NCI-H146 (cell line): ENCODE data around the gene SOCS4.
"Not testable (repeated sequence)": the region's sequence is repeated elsewhere in the genome, so short reads cannot be mapped to it uniquely, and the experiment has no call there.

Source experiments
- DNase-seq: peaks from one replicate; lab custom pipeline; 2025; lab: John Stamatoyannopoulos, UW

The SOCS4 gene, protein sequence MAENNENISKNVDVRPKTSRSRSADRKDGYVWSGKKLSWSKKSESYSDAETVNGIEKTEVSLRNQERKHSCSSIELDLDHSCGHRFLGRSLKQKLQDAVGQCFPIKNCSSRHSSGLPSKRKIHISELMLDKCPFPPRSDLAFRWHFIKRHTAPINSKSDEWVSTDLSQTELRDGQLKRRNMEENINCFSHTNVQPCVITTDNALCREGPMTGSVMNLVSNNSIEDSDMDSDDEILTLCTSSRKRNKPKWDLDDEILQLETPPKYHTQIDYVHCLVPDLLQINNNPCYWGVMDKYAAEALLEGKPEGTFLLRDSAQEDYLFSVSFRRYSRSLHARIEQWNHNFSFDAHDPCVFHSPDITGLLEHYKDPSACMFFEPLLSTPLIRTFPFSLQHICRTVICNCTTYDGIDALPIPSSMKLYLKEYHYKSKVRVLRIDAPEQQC

DNA sequence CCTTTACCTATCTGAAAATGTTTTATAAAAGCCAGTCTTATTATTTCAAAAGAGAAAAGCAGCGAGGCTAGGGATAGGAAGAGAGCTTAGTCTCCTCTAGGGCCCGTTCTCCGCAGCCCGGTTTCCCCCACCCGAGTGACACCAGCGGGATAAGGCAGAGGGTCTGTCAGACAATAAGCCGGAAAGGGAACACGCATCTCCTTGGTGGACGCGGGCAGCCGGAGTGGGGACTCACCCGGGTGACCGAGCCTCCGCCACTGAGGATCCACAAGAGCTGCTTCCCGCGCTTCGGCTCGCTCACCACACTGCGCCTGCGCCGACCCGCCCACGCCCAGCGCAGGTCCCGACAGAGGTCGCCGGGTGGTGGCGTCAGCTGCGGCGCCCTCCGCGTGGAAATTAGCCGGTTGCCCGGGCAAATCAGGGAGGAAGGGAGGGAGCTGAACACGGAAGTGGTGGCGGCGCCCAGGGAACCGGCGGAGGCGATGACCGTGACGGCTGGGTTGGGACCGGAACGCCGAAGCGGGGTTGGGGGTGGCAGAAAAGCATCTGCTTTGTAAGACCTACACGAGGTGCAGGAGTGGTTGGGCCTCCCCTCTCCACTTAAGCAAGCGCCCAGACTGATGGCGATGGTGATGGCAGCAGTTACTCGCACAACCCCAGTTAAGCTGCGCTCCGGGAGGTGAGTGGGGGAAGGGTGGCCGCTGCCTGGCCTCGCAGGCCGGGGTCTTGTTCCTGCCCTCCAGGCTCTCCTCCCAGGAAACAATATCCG, at the start of gene SOCS4, which contains the start of gene WDHD1:
SOCS4 (plus strand) TSS at position 444 of the 769 bp plus-strand sequence. CDS start 15,806 bp downstream, outside the sequence.
WDHD1 (minus strand) TSS at position 307 of the 769 bp plus-strand sequence. CDS start 312 bp downstream, outside the sequence.
- DNase-seq = peak; percentile 95

DNA sequence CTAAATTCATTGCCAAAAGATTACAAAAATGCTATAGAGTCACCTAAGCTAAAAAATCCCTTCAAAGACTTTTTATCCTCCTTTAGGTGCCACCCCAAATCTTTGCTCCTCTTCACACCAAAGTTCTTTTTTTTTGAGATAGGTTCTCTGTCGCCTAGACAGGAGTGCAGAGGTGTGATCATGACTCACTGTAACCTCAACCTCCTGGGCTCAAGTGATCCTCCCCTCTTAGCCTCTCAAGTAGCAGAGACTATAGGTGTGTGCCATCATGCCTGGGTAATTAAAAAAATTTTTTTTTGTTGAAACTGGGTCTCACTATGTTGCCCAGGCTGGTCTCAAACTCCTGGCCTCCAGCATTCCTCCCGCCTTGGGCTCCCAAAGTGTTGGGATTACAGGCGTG, 48.0 kb upstream of the SOCS4 start:
- no peak for DNase-seq

DNA sequence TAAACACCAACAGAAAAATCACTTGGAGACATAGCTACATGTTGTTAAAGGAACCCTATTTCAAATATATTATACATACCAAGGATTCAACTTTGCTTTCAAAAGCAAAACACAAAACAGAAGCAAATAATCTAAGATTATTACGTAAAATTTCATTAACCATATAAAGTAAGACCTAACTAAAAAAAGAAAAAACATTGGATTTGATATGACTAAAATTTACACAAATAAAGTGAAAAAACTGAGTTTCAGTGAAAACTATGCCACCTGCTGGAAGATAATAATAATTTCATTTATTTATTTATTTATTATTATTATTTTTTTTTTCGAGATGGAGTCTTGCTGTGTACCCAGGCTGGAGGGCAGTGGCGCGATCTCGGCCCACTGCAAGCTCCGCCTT, 45.3 kb upstream of the SOCS4 start:
- no peak for DNase-seq

DNA sequence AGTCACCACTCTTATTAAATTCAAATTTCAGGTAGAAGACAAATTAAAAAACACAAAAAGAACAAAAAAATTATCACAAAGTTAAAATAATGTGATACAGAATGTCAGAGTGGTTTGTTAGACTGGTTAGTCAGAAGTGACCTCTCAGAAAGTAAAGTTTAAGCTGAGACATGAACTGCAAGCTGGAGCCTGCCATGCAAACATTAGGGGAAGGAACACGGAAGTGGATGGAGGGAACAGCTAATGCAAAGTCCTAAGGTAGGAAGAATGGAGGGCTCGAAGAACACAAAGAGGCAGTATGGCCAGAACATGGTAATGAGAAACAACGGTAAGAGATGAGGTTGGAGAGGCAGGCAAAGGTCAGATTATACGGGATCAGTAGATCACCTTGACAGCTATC, 41.9 kb upstream of the SOCS4 start:
- no peak for DNase-seq

DNA sequence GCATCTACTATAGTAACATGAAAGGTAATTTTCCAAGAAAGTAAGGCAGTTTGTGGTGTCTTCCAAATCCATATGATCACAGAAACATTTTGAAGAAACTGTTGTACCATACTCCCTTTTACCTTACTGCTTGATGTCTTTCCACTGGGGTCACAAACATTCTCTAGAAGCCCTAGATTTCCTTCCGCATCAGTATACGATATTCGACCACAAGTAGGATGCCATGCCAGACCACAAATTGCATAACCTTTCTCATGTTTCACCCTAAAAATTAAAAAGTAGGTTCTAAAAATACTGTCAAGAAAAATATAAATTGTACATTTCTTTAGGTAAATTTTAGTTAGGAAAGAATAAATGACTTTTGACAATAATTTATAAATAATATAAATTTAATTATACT, 26.7 kb upstream of the SOCS4 start:
- DNase-seq = no peak

DNA sequence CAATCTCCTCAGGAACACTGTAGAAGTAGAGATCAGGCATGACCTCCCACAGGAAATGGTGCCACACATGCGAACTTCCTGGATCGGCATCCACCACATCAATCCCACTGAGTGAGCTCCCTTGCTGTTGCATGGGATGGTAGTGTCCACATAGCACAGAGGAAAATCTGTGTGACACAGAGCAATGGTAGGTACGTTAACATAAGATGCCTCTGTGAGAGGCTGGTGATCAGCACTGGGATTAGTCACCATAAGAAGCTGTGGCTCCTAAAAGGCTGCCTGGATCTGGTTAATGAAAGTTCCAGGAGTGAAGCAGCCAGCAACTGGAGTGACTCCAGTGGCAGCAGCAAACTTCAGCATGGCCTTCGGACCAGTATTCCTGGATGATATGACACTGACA, 22.0 kb upstream of the SOCS4 start:
- DNase-seq = no peak

DNA sequence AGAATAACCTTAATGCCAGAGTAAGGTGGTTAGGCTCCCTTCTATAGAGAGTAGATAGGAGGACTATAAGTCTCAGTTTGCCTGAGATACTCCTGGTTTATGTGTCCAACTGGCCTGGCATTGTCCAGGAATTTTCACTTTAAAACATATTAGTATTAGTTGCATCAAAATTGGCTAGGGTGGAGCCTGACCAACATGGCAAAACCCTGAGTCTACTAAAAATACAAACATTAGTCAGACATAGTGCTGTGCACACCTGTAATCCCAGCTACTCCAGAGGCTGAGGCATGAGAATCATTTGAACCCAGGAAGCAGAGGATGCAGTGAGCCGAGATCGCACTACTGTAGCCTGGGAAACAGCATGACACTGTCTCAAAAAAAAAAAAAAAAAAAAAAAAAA, 12.0 kb upstream of the SOCS4 start:
- DNase-seq = no peak

DNA sequence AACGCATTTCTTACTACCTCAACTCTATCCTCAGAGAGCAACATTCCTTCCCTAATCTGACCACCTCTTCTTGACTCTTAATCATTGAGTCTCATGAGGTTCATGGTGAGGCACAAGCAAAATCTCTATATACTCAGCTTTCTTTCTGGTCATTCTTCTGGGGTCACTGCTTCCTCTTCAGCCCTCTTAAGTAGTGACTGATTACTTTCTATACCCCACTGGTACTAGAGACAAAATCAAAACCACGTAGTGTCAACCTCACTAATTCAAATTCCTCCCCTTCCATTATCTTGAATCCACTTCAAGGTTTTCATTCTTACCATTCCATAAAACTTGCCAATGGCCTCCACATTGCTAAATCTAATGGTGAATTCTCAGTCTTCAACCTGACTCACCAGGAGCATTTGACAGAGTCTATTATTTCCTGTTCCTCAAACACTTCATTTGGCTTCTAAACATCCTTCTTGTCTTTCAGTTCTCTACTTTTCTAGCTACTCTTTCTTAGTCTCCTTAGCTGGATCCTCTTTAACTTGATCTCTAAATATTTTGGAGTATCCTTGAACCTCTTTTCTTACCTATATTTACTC, 7.0 kb upstream of the SOCS4 start:
- DNase-seq = no peak

DNA sequence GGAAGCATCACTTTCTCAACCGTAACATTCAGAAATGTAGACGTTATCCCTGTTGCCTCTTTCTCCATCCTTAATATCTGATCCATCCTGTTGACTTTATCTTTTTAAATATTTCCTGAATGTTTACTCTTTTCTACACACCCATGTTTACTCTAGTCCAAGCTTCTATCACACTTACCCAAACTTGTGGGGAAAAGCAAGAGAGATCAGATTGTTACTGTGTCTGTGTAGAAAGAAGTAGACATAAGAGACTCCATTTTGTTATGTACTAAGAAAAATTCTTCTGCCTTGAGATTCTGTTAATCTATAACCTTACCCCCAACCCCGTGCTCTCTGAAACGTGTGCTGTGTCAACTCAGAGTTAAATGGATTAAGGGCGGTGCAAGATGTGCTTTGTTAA, 2.7 kb upstream of the SOCS4 start:
- DNase-seq = not testable (repeated sequence)

DNA sequence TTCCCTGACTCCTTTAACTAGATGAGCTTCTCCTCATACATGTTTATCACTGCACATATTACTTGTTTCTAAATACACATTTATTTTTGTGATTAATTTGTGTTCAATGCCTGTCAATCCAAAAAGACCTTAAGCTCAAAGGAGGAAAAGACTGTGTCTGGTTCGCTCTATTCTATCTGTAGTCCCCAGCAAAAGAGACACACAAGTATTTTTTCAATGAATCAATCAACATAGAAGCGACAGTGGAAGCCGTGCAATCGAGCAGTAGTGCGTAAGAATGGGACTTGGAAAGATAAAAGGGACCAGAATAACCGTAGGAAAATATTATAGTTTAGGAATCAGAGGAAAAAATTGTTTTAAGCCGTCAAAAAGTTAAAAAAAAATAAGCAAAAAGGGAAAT, 1.1 kb upstream of the SOCS4 start:
- no peak for DNase-seq

DNA sequence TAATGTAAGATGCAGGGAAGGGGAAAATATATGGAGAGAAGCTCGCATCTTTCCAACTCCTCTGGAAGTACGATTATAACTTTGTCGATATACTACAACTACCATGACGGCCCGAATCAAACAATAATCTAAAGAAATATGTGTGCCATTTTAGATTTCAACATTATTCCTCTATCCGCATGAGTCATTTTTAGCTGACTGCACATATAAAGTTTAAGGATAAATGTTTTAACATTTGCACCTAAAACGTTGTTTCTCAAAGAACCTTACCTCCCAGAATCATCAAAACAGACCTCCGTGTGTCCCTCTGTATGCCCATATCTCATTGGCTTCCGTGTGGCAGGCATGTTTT, 619 bp upstream of the SOCS4 start:
- DNase-seq = no peak

DNA sequence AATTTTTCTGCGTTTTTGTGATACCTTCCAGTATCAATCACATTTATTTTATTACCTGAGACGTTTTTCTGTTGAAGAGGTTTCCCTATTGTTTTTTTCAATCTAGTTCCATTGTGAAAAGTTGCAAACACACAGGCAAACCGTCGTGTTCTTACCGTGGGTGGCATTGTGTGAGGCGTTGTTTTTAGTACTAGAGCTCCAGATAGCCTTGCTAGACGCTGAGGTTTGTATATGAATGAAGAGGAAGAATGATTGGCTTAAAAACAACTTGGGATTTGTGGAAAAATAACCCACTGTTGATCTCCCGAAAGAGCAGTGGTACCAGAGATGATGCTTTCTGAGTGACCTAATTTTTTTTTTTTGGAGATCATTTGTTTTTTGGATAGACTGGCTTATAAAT, 1.0 kb downstream of the SOCS4 start:
- DNase-seq = no peak

DNA sequence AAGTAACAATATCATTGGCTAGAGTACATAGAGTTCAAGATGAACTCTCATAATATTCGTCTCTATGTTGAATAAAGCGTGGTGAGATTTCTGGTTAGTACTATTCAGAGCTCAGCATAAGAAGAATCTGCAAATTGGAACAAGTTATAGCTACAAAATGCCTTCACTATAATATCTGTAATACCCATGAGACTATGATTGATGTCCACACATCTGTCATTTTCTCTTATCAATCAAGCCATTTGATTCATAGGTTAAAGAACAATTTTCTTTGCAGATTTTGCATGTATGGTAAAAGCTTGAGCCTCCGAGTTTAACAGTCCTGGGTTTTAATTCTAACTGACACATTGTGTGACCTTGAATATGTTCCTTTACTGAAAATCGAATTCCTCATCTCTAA, 1.4 kb downstream of the SOCS4 start:
- DNase-seq = no peak

DNA sequence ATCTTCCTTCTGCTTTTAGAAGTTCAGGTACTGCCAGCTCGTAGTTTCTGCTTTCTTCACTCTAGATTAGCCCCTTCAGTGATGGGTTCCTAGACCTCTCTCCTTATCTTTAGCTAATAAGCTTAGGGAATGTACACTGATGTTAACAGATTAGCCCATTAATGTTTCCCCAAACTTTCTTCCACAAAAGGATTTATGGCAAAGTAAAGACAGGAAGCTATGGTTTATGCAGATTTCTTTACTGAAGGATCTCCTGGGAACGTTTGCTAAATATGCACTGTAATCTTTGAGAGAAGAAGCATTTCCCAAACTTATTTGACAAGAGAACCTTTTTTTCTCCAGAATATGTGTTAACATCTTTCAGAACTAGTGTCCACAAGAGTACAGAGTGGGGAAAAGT, 4.2 kb downstream of the SOCS4 start:
- DNase-seq = no peak

DNA sequence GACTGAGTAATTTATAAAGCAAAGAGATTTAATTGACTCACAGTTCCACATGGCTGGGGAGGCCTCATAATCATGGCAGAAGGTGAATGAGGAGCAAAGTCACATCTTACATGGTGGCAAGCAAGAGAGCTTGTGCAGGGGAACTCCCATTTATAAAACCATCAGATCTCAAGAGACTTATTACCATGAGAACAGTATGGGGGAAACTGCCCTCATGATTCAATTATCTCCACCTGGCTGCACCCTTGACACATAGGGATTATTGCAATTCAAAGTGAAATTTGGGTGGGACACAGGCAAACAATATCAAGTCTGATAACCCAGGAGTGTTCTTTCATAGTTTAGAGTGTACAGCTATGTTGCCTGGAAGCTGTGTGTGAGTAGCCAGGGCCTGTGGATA, 11.0 kb downstream of the SOCS4 start:
- DNase-seq = not testable (repeated sequence)

DNA sequence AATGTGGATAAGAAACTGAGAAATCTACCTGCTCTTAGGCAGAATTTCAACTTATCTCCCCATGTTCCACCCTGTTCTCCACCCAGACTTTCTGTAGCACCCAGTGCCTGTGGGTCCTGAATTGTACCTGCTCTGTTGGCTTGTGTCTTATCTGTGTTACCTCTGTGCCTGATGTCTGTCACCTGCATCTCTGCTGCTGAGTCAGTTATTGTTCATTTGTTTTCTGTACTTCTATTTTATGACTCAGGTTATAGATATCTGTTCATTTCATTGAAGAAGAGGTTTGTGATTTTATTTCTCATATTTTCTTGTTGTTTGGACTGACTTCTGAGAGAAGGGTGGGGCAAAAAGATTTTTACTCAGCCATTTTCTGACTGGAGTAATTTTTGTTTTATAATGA, 11.7 kb downstream of the SOCS4 start:
- no peak for DNase-seq

DNA sequence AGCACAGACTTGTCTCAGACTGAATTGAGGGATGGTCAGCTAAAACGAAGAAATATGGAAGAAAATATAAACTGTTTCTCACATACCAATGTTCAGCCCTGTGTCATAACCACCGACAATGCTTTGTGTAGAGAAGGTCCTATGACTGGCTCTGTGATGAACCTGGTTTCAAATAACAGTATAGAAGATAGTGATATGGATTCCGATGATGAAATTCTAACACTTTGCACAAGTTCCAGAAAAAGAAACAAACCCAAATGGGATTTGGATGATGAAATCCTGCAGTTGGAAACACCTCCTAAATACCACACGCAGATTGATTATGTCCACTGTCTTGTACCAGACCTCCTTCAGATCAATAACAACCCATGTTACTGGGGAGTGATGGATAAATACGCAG, 16.5 kb downstream of the SOCS4 start:
- no peak for DNase-seq

DNA sequence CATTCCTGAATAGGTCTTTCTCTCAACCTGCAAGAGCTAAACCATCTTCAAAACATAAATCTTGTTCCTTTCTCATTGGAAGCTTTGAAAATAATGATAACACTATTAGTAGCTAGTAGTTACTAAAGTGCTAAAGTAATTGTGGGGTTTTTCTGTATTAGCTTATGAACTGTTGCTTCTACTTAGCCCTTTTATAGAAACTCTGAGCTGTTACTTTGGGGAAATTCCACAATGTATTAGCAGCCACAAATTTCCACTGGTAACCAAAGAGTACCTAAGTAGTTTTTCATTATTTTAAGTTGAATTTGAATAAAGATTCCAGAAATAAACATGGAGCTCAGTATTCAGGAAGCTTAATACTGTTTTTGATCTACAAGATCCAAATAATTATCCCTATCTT, 18.1 kb downstream of the SOCS4 start:
- no peak for DNase-seq

DNA sequence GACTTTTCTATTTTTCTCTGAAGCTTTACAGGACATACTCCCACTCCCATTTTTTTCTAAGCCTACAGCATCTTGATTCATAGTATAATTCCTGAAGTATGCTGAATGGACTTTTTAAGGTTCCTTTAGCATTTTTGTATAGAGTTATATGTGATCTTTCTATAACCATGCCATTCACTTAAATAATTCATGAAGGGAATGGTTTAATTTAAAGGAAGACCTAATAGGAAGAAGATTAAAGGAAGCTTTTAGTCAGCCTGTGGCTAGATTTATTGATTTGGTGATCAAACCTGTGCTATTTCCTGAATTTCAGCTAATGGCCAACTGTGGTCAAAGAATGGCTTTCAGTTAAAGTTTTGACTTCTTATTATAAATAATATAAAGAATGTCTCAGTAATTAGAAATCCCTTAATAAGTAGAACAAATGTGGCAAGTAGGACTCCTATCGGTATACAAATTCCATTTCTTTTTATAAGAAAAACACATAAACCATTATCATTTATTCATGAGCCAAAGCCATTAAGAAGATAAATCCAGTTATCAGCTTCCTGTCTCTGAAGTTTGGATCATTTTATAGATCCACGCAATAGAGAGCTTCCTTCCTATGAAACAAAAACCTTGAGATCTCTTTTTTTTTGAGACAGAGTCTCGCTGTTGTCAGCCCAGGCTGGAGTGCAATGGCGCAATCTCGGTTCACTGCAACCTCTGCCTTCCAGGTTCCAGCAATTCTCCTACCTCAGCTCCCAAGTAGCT, 20.4 kb downstream of the SOCS4 start:
- DNase-seq = no peak

DNA sequence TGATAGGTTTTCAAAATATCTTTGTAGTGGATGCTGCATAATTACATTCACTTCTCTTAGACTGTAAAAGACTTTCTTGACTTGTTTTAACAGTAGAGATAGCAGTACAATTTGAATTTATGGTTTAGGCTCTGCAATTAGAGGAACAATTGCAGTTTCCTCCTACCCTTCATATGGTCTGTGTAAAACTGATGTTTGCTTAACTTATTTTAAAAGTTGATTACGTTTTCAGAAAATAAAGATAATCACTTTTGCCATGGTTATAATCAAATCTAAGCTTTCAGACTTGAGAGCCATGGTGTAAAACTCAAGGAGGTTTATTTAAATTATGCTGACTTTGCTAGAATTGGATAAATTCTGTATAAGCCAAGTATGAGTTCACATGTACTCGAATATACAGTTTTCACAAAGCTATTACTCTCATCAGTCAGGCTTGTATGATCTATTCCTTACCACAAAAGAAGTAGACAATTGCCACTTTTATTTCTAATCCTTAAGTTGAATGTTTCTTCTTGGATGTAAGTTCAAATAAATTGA, 21.9 kb downstream of the SOCS4 start:
- DNase-seq = no peak

DNA sequence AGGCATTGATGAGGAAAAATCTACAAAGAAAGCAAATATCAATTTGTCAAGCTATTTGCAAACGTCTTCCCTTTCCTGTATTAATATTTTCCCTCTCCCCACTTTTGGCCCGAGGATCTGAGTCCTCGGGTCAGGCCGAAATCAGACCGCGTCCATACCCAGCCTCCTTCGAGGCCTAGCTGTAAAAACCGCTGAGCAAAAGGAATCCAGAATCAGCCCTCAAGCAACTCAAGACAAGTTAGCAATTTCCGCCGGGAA, 24.1 kb downstream of the SOCS4 start:
- DNase-seq = no peak
